GM21619 (cell line): Measurements from ENCODE around the gene CHRNB2.

ENCODE experiments used
- ATAC-seq: cut with Tn5 transposase; IDR thresholded peaks from one replicate; pipeline ENCODE4 v1.9.1; 2021; ENCODE audit not compliant: unreplicated experiment

The CHRNB2 gene

GRCh38 chr1:154608397-154609270 is 41.1 kb downstream of the CHRNB2 start:
- ATAC-seq, result no peak

GRCh38 chr1:154609398-154610380 is 42.1 kb downstream of the CHRNB2 start:
- no peak for ATAC-seq

GRCh38 chr1:154611150-154611862 is 43.7 kb downstream of the CHRNB2 start:
- ATAC-seq, result no peak

GRCh38 chr1:154614247-154614646 is 46.7 kb downstream of the CHRNB2 start:
- ATAC-seq, result no peak

GRCh38 chr1:154614901-154615300 is 47.3 kb downstream of the CHRNB2 start:
- no peak for ATAC-seq

- ATAC-seq, result no peak
These were observed 47.8 kb downstream of the CHRNB2 start for GRCh38 chr1:154615411-154615810.

GRCh38 chr1:154616659-154617345 is 49.2 kb downstream of the CHRNB2 start:
- ATAC-seq, result no peak

GRCh38 chr1:154619181-154619948 is 51.8 kb downstream of the CHRNB2 start:
- ATAC-seq, result no peak

GRCh38 chr1:154620751-154621150 is 53.2 kb downstream of the CHRNB2 start:
- ATAC-seq, result no peak

GRCh38 chr1:154621875-154622274 is 54.3 kb downstream of the CHRNB2 start:
- ATAC-seq, result no peak

- ATAC-seq, result no peak
These were observed 55.0 kb downstream of the CHRNB2 start for GRCh38 chr1:154622503-154623039.

GRCh38 chr1:154623358-154623757 is 55.8 kb downstream of the CHRNB2 start:
- ATAC-seq, result no peak

GRCh38 chr1:154624746-154625643 is 57.4 kb downstream of the CHRNB2 start:
- ATAC-seq, result no peak

- peak; percentile 20 for ATAC-seq
These were observed 59.1 kb downstream of the CHRNB2 start for GRCh38 chr1:154626456-154627256.

- ATAC-seq, result peak; percentile 53
These were observed 59.9 kb downstream of the CHRNB2 start for GRCh38 chr1:154627257-154628120.

GRCh38 chr1:154628121-154628405 is 60.5 kb downstream of the CHRNB2 start:
- no peak for ATAC-seq
